Left lung (tissue), 10 donors: ENCODE measurements around the gene GRM5. TPM values are rescaled to one million over a fixed set of nuclear protein-coding genes. Genes with fewer than 3 reads are reported as not detected.
"Not testable (repeated sequence)": the region's sequence is repeated elsewhere in the genome, so short reads cannot be mapped to it uniquely, and the experiment has no call there.

Source experiments
- ATAC-seq: fragments of 200-7000 bp; cut with Tn5 transposase; one replicate; pipeline ENCODE4 v1.9.1; 2020; ENCODE audit warnings: moderate library complexity
- DNase-seq, 4 donors: peaks; one replicate each; pipeline ENCODE4 v3.0.0-alpha.2; 2013 to 2020
- H3K27ac ChIP-seq, 2 donors: fragments of 200-600 bp; sonication (generic) in 1 of 2; one replicate each; pipeline versions ENCODE4 v1.5.0 to v1.8.0; 2020 to 2021
- H3K27me3 ChIP-seq, 2 donors: fragments of 200-600 bp; sonication (generic) in 1 of 2; one replicate each; pipeline versions ENCODE4 v1.5.0 to v1.8.0; 2020 to 2021
- H3K36me3 ChIP-seq, 2 donors: fragments of 200-600 bp; sonication (generic) in 1 of 2; one replicate each; pipeline versions ENCODE4 v1.5.0 to v1.8.0; 2020 to 2021
- H3K4me1 ChIP-seq, 2 donors: fragments of 200-600 bp; one replicate each; pipeline ENCODE4 v1.8.0; 2021
- H3K4me3 ChIP-seq, 2 donors: fragments of 200-600 bp; sonication (generic) in 1 of 2; one replicate each; pipeline versions ENCODE4 v1.5.0 to v1.8.0; 2020 to 2021; ENCODE audit warnings: mild to moderate bottlenecking in 1 of 2
- H3K9me3 ChIP-seq, 2 donors: fragments of 200-600 bp; sonication (generic) in 1 of 2; one replicate each; pipeline versions ENCODE4 v1.5.0 to v1.8.0; 2020 to 2021
- intact Hi-C, 2 donors: fragments of 100-400 bp; cut with DNase I; formaldehyde crosslinking; loops; one replicate each; pipeline versions ENCODE4 v1.11.2 to v1.14.2; 2022
- polyA plus RNA-seq, 6 donors: library from polyadenylated mRNA; unstranded; fragments of 120-200 nt; gene quantifications; one replicate each; pipeline ENCODE4 v1.2.1, GENCODE V29; 2013; ENCODE audit not compliant: insufficient read length in 6 of 6
- total RNA-seq, 2 donors: library from RNA; stranded (reverse); fragmentation: NEBNext Ultra II Directional; extraction: Animal tissue kit (Norgen Biotek cat#: 25700); gene quantifications; one replicate each; pipeline ENCODE4 v1.2.1, GENCODE V29; 2021
- TF ChIP-seq, protein P1 (sequence below), 2 donors: fragments of 200-600 bp; sonication (generic) in 1 of 2; IDR thresholded peaks; one replicate each; pipeline versions ENCODE4 v1.5.0 to v1.8.0; 2021; ENCODE audit warnings: antibody characterized with exemption in 2 of 2
- donor health status: DM: no; HTN: yes; CAD: no.
- donor health status: DM: no; HTN: no; CAD: no.

GRM5 gene
- total and polyA plus RNA-seq, 8 donors, result 0.03 to 0.08 (median 0.04) TPM; not detected in 4

DNA sequence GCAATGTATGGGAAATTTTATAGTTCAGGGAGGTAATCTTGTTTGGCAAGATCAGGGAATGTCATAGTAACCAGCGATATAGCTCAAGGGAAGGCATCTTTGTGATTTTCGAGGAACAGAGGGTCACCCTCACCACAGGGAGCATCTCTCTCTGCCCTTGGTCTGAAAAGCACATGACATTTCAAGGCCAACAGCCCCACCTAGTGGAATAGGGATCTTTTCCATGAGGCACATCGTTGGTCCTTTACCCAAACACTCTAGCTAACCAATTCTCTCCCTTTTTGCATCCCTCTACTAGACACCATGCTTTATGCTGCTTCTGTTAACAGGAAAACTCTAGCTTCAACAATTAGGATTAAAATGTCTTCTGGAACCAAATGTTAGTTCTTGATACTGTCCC, 179.0 kb downstream of the GRM5 start:
- peaks cover 0 to 51% of the 10 kb centered on the region in 2 donors for H3K9me3 ChIP-seq
- TF ChIP-seq, protein P1, sequence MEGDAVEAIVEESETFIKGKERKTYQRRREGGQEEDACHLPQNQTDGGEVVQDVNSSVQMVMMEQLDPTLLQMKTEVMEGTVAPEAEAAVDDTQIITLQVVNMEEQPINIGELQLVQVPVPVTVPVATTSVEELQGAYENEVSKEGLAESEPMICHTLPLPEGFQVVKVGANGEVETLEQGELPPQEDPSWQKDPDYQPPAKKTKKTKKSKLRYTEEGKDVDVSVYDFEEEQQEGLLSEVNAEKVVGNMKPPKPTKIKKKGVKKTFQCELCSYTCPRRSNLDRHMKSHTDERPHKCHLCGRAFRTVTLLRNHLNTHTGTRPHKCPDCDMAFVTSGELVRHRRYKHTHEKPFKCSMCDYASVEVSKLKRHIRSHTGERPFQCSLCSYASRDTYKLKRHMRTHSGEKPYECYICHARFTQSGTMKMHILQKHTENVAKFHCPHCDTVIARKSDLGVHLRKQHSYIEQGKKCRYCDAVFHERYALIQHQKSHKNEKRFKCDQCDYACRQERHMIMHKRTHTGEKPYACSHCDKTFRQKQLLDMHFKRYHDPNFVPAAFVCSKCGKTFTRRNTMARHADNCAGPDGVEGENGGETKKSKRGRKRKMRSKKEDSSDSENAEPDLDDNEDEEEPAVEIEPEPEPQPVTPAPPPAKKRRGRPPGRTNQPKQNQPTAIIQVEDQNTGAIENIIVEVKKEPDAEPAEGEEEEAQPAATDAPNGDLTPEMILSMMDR (IDR thresholded peaks at IDR 0.05), result no peak
- DNase-seq (no peak), ATAC-seq (no peak)
- intact Hi-C loops, result no loop called here
- no peaks in the 10 kb centered on the region for H3K36me3 ChIP-seq
- no peaks in the 10 kb centered on the region for H3K4me1 ChIP-seq
- no peaks in the 10 kb centered on the region for H3K27me3 ChIP-seq
- H3K27ac ChIP-seq, result no peak overlapping the region
- H3K4me3 ChIP-seq, result no peak overlapping the region

DNA sequence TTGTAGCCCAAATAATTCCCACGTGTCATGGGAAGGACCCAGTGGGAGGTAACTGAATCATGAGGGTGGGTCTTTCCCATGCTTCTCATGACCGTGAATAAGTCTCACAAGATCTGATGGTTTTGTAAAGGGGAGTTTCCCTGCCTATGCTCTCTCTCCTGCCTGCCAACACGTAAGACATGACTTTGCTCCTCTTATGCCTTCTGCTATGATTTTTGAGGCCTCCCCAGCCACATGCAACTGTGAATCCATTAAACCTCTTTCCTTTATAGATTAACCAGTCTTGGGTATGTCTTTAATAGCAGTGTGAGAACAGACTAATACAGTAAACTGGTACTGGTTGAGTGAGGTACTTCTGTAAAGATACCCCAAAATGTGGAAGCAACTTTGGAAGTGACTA, 183.0 kb downstream of the GRM5 start:
- peaks cover 0 to 39% of the 10 kb centered on the region in 2 donors for H3K9me3 ChIP-seq
- ATAC-seq, H3K27ac ChIP-seq, DNase-seq, H3K27me3 ChIP-seq, H3K4me1 ChIP-seq, intact Hi-C loops, H3K36me3 ChIP-seq, H3K4me3 ChIP-seq: not testable (repeated sequence)

DNA sequence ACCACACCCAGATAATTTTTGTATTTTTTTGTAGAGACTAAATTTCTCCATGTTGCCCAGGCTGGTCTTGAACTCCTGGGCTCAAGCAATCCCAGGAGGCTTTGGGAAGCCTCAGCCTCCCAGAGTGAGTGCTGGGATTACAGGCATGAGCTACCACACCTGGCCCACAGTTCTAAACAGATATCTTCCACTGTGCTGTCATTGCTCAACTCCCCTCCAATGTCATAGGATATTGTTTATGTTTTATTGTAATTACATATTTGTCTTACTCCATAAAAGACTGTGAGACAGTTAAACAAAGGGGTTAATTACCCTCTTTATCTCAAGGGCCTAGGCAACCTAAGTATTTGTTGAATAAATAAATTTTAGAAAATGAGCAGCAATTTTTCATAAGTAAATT, 204.2 kb downstream of the GRM5 start:
- Histone ChIP-seq H3K4me3 (no peak overlapping the region), H3K27ac (no peak overlapping the region), H3K4me1 (no peaks in the 10 kb centered on the region), H3K9me3 (peaks cover 0 to 3% of the 10 kb centered on the region in 2 donors), H3K36me3 (no peaks in the 10 kb centered on the region), H3K27me3 (no peaks in the 10 kb centered on the region)
- no peak for DNase-seq
- intact Hi-C loops, result no loop called here
- TF ChIP-seq, protein P1 (IDR thresholded peaks at IDR 0.05), result no peak
- no peak for ATAC-seq

DNA sequence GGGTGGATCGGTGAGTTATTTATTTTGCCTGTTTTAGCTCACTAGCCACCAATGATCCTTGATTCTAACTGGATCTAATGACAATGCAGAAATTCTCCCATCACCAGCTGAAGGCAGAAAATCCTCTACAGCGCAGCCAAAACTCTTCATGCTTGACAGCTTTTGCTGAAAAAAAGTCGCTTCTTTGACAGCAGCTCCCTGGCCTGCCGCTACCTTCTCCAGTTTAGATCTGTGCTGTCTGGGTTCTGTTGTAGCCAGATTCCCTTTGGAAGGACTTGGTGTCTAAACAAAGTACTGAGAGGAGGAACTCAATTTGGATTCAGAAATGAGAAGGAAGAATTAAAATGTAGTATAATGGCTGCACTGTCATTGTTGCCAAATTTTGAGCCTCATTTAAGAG, 205.4 kb downstream of the GRM5 start:
- ATAC-seq, intact Hi-C loops, DNase-seq, H3K4me3 ChIP-seq, H3K36me3 ChIP-seq, H3K27me3 ChIP-seq, H3K27ac ChIP-seq, H3K4me1 ChIP-seq, H3K9me3 ChIP-seq: not testable (repeated sequence)

DNA sequence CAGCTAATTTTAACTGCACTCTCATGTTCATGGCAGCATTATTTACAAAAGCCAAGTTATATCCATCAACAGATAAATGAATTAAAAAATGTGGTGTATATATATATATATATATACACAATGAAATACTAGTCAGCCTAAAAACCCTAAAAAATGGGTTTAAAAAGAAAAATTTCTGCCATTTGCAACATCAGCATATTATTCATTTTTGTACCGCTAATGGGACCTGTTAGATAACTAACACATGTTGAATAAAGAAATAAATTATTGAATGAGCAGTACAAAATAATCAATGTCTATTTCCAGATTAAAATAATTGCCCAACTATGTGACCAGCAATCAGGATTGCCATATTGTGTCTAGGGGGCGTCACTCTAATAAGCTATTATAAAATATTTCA, 211.8 kb downstream of the GRM5 start:
- H3K36me3 ChIP-seq, DNase-seq, H3K27me3 ChIP-seq, intact Hi-C loops, H3K9me3 ChIP-seq, ATAC-seq, H3K27ac ChIP-seq, H3K4me3 ChIP-seq, H3K4me1 ChIP-seq: not testable (repeated sequence)

DNA sequence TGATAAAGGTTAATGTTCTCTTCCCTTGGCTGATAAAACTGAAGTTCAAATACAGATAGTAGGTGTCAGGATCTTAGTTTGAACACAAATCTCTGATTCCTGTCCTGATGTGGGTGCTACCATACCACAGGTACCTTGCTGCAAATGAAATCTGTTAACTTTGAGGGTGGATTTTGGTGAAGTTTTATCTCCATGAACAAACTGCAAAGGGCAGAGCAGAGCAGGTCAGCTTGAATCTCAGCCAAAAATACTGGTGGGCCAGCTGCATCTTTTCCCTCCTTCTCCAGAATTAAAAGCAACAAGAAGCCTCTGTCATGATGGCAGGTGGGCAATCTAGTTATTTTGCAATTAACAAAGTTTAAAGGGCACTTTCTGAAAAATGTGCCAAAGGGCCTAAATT, 214.2 kb downstream of the GRM5 start:
- not testable (repeated sequence) for ATAC-seq, H3K4me1 ChIP-seq, H3K36me3 ChIP-seq

DNA sequence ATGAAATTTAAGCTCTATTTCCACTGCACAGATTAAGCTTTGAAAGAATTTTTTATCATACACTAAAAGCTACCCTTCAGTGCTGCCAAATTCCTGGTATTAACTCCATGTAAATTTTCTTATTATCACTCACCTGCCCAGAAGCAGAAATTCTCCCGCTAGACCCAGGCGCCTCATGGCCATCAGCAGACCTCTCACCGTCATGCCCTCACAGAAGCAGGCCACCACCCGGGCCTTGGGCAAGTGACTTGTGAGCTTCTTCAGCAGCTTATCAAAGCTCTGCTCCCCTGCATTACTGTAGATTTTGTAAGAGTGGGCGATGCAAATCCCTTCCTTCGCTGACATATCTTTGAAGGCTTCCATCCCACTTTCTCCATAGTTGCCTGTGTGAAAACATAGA, 216.0 kb downstream of the GRM5 start:
- H3K9me3 ChIP-seq, H3K27ac ChIP-seq, ATAC-seq, H3K27me3 ChIP-seq, intact Hi-C loops, H3K36me3 ChIP-seq, H3K4me1 ChIP-seq, H3K4me3 ChIP-seq: not testable (repeated sequence)
- DNase-seq, result peak in 1 of 4 donors; percentile 42

More for the DNA sequence above, 214.2 kb downstream of the GRM5 start:
- H3K4me3 ChIP-seq, H3K27ac ChIP-seq, intact Hi-C loops, H3K9me3 ChIP-seq, DNase-seq, H3K27me3 ChIP-seq: not testable (repeated sequence)

DNA sequence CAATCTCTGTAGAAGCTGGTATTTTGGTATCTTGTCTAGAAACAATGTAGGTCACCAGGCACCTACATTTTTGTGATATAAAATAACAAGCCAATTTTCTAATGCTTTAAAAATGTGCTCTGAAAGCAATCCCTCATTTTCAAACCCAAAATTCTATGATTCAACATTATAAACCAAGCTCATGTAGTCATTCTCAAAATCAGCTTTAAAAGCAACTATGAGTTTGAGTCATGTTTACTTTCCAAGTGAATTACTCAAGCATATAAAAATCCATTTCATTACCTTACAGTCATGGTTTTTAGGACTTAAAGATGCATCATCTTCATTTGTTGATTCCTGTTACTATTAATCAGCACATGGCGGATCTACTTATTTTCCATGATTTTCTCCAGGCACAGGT, 216.4 kb downstream of the GRM5 start:
- Histone ChIP-seq H3K36me3 (no peaks in the 10 kb centered on the region), H3K9me3 (no peaks in the 10 kb centered on the region), H3K4me3 (no peak overlapping the region), H3K27me3 (no peaks in the 10 kb centered on the region), H3K4me1 (no peaks in the 10 kb centered on the region), H3K27ac (no peak overlapping the region)
- DNase-seq (no peak), ATAC-seq (no peak)
- intact Hi-C loops, result no loop called here
- TF ChIP-seq, protein P1 (IDR thresholded peaks at IDR 0.05), result no peak

DNA sequence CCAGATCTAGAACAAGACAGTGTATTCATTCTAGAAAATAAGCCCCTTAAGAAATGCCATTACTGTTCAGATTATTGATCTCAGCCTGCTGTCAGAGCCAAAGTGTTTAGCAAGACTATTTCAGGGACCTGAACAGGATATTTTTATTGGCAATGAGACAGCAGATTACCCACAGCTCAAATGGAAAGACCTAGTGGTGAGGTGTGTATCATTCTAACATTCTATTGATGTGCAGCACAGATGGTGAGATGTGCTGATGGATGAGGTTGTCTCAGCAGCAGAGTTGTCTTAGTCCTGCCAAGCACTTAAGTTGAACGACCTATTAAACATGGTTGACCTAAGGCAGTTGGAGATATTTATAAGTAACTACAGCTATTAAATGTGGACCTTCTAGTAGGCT, 219.5 kb downstream of the GRM5 start:
- H3K9me3 ChIP-seq, ATAC-seq, intact Hi-C loops, DNase-seq, H3K36me3 ChIP-seq, H3K27ac ChIP-seq, H3K4me1 ChIP-seq, H3K27me3 ChIP-seq, H3K4me3 ChIP-seq: not testable (repeated sequence)

DNA sequence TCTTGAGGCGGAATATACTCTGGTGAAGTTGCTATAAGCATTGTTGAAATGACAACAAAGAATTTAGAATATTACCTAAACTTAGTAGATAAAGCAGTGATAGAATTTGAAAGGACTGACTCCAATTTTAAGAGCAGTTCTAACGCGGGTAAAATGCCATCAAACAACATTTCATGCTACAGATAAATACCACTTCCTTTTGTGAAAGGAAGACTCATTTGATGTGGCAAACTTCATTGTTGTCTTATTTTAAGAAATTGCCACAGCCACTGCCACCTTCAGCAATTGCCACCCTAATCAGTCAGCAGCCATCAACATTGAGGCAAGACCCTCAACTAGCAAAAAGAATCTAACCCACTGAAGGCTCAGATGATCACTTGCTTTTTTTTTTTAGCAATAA, 220.8 kb downstream of the GRM5 start:
- H3K27ac ChIP-seq, H3K9me3 ChIP-seq, H3K4me1 ChIP-seq, H3K36me3 ChIP-seq, DNase-seq, intact Hi-C loops, H3K27me3 ChIP-seq, ATAC-seq, H3K4me3 ChIP-seq: not testable (repeated sequence)

DNA sequence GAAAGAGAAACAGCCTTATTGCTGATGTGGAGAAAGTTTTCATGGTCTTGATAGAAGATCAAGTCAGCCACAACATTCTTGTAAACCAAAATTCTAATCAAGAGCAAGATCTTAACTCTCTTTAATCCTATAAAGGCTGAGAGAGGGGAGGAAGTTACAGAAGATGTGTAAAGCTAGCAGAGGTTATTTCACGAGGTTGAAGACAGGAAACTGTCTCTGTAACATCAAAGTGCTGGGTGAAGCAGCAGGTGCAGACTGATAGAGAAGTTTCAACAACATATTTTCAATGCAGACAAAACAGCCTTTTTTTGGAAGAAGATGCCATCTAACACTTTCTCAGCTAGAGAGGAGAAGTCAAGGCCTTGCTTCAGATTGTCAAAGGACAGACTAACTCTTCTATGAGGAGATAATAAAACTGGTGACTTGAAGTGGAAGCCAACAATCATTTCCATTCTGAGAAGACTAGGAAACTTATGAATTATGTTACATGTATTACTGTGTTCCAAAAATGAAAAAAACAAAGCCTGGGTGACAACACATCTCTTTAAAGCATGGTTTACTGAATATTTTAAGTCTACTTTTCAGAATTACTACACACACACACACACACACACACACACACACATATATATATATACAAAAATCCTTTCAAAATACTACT, 221.9 kb downstream of the GRM5 start:
- H3K27me3 ChIP-seq, H3K9me3 ChIP-seq, H3K27ac ChIP-seq, DNase-seq, intact Hi-C loops, ATAC-seq, H3K4me1 ChIP-seq, H3K4me3 ChIP-seq, H3K36me3 ChIP-seq: not testable (repeated sequence)
